HCT116 (cell line): ENCODE measurements around the gene PKN1. TPM values are rescaled to one million over a fixed set of nuclear protein-coding genes. Genes with fewer than 3 reads are reported as not detected.

Experiments
- ATAC-seq: fragments of 200-7000 bp; cut with Tn5 transposase; 2 replicates; pipeline ENCODE4 v1.9.1; 2020; ENCODE audit warnings: mild to moderate bottlenecking, moderate library complexity
- BruUV-seq: library from RNA; stranded (reverse); fragments of 400-500 nt; replicated peaks from 2 replicates; lab custom pipeline; 2021; lab: Mats Ljungman, UMichigan
- CTCF ChIA-PET: fragments of 300-600 bp; sonication (Branson Sonifier 250); formaldehyde crosslinking; loops from one replicate; lab custom pipeline; 2021; ENCODE audit warnings: antibody characterized with exemption; lab: Charles Lee
- POLR2A ChIA-PET: fragments of 300-600, 350-600 bp; sonication (Branson Sonifier 250); formaldehyde crosslinking; loops from one replicate; lab custom pipeline; 2021; ENCODE audit warnings: antibody characterized with exemption; lab: Charles Lee
- RAD21 ChIA-PET, 2 experiments: fragments of 300-600 bp; sonication (Branson Sonifier 250); formaldehyde crosslinking; loops; one replicate each; lab custom pipeline; 2023; ENCODE audit warnings: low total read pairs in 2 of 2; ENCODE audit not compliant: uncharacterized antibody in 2 of 2, unreplicated experiment in 2 of 2, low non-redundant PET in 1 of 2; lab: Charles Lee
- DNase-seq: peaks from one replicate; pipeline ENCODE4 v3.0.0-alpha.2; 2010; ENCODE audit warnings: low read depth, low spot score
- H2AFZ ChIP-seq: fragments of 200-600 bp; shearing (Covaris generic), sonication (generic); 2 replicates; pipeline ENCODE4 v1.6.1; 2017; ENCODE audit warnings: low read depth, mixed run types, mixed read lengths, antibody characterized with exemption, low read length; ENCODE audit not compliant: poor library complexity, severe bottlenecking
- H3K27ac ChIP-seq: 2 replicates; pipeline ENCODE4 v1.5.1; 2012; ENCODE audit warnings: low read depth, low read length
- H3K27me3 ChIP-seq: fragments of 200-600 bp; sonication (generic); 2 replicates; pipeline ENCODE4 v1.6.1; 2016; ENCODE audit warnings: mixed run types, low read length, mixed read lengths; ENCODE audit not compliant: insufficient read depth
- H3K36me3 ChIP-seq, 2 experiments: fragments of 200-500 bp in 1 of 2; fragments of 200-600 bp in 1 of 2; sonication (Bioruptor generic) in 1 of 2; sonication (generic) in 1 of 2; 2 replicates each; pipeline versions ENCODE4 v1.5.1 to v1.6.1; 2014 to 2016; ENCODE audit warnings: low read length in 2 of 2, inconsistent platforms in 1 of 2, mixed read lengths in 1 of 2, mixed run types in 1 of 2; ENCODE audit not compliant: insufficient read depth in 2 of 2, control insufficient read depth in 1 of 2
- H3K4me1 ChIP-seq, 2 experiments: fragments of 200-600 bp in 1 of 2; sonication (generic) in 1 of 2; 2 replicates each; pipeline versions ENCODE4 v1.5.1 to v1.6.1; 2012 to 2017; ENCODE audit warnings: low read length in 2 of 2, inconsistent platforms in 1 of 2, mild to moderate bottlenecking in 1 of 2, mixed read lengths in 1 of 2, mixed run types in 1 of 2, moderate library complexity in 1 of 2; ENCODE audit not compliant: insufficient read depth in 2 of 2, control insufficient read depth in 1 of 2
- H3K4me2 ChIP-seq: fragments of 200-600 bp; sonication (generic); 2 replicates; pipeline ENCODE4 v1.6.1; 2017; ENCODE audit warnings: mixed run types, low read length, mixed read lengths
- H3K4me3 ChIP-seq, 2 experiments: fragments of 200-600 bp in 1 of 2; sonication (generic) in 1 of 2; replicated peaks in 1 of 2; 2 replicates each; pipeline ENCODE4 v1.5.1; 2011 to 2016; ENCODE audit warnings: low read length in 2 of 2, control low read depth in 1 of 2, low read depth in 1 of 2, mild to moderate bottlenecking in 1 of 2, mixed read lengths in 1 of 2, mixed run types in 1 of 2
- H3K79me2 ChIP-seq: fragments of 200-600 bp; sonication (generic); 2 replicates; pipeline ENCODE4 v1.6.1; 2017; ENCODE audit warnings: mild to moderate bottlenecking, mixed run types, low read length, moderate library complexity, mixed read lengths; ENCODE audit not compliant: insufficient read depth
- H3K9ac ChIP-seq: fragments of 200-600 bp; sonication (generic); 2 replicates; pipeline ENCODE4 v1.6.1; 2016; ENCODE audit warnings: low read length, mixed read lengths
- H3K9me2 ChIP-seq: fragments of 200-600 bp; sonication (generic), shearing (Covaris generic); 2 replicates; pipeline ENCODE4 v1.6.1; 2017; ENCODE audit warnings: mixed run types, mild to moderate bottlenecking, moderate library complexity; ENCODE audit not compliant: insufficient read depth
- H3K9me3 ChIP-seq, 2 experiments: fragments of 200-500 bp in 1 of 2; fragments of 200-600 bp in 1 of 2; sonication (Bioruptor generic) in 1 of 2; sonication (generic) in 1 of 2; 2 replicates each; pipeline ENCODE4 v1.6.1; 2014 to 2017; ENCODE audit warnings: low read length in 2 of 2, mixed read lengths in 2 of 2, inconsistent platforms in 1 of 2, low read depth in 1 of 2, mild to moderate bottlenecking in 1 of 2, mixed run types in 1 of 2, moderate library complexity in 1 of 2; ENCODE audit not compliant: control insufficient read depth in 1 of 2, insufficient read depth in 1 of 2
- H4K20me1 ChIP-seq: fragments of 200-600 bp; sonication (generic), shearing (Covaris generic); 2 replicates; pipeline ENCODE4 v1.6.1; 2017; ENCODE audit warnings: mixed run types, mild to moderate bottlenecking, moderate library complexity; ENCODE audit not compliant: insufficient read depth
- ATF3 ChIP-seq: IDR thresholded peaks from 2 replicates; pipeline ENCODE4 v1.6.1; 2012
- CEBPB ChIP-seq: IDR thresholded peaks from 2 replicates; pipeline ENCODE4 v1.6.1; 2012; ENCODE audit warnings: low read depth
- CTCF ChIP-seq, 3 experiments: fragments of 200-600 bp in 1 of 3; sonication (generic) in 1 of 3; IDR thresholded peaks in 2 of 3; conservative IDR thresholded peaks in 1 of 3; 2 replicates each; pipeline ENCODE4 v1.5.1; 2012 to 2017; ENCODE audit warnings: low read depth in 2 of 3, low read length in 2 of 3, antibody characterized with exemption in 1 of 3, borderline replicate concordance in 1 of 3, control low read depth in 1 of 3, mild to moderate bottlenecking in 1 of 3, mixed read lengths in 1 of 3, mixed run types in 1 of 3, moderate library complexity in 1 of 3; ENCODE audit not compliant: insufficient read depth in 1 of 3
- EGR1 ChIP-seq: IDR thresholded peaks from 2 replicates; pipeline ENCODE4 v1.6.1; 2012; ENCODE audit warnings: low read depth
- ELF1 ChIP-seq: IDR thresholded peaks from 2 replicates; pipeline ENCODE4 v1.6.1; 2012; ENCODE audit warnings: low read depth, borderline replicate concordance
- EZH2 ChIP-seq: fragments of 200-600 bp; sonication (generic); IDR thresholded peaks from 2 replicates; pipeline ENCODE4 v1.6.1; 2017; ENCODE audit warnings: antibody characterized with exemption, mixed run types
- EZH2phosphoT487 ChIP-seq: fragments of 200-600 bp; IDR thresholded peaks from 2 replicates; pipeline ENCODE4 v1.6.1; 2018; ENCODE audit warnings: antibody characterized with exemption, borderline replicate concordance
- FOSL1 ChIP-seq: IDR thresholded peaks from 2 replicates; pipeline ENCODE4 v1.6.1; 2012; ENCODE audit warnings: low read depth
- MAX ChIP-seq: IDR thresholded peaks from 2 replicates; pipeline ENCODE4 v1.6.1; 2012
- POLR2A ChIP-seq: IDR thresholded peaks from 2 replicates; pipeline ENCODE4 v1.7.0; 2011; ENCODE audit warnings: borderline replicate concordance; ENCODE audit not compliant: insufficient read depth, insufficient read length; ENCODE audit errors: extremely low read depth
- POLR2AphosphoS5 ChIP-seq: IDR thresholded peaks from 2 replicates; pipeline ENCODE4 v1.6.1; 2011; ENCODE audit warnings: mild to moderate bottlenecking, low read depth, low read length, moderate library complexity
- RAD21 ChIP-seq: IDR thresholded peaks from 2 replicates; pipeline ENCODE4 v1.6.1; 2012; ENCODE audit warnings: low read depth, mild to moderate bottlenecking
- REST ChIP-seq: IDR thresholded peaks from 2 replicates; pipeline ENCODE4 v1.6.1; 2012; ENCODE audit warnings: low read depth
- SIN3A ChIP-seq: IDR thresholded peaks from 2 replicates; pipeline ENCODE4 v1.6.1; 2012; ENCODE audit warnings: low read depth
- SP1 ChIP-seq: IDR thresholded peaks from 2 replicates; pipeline ENCODE4 v1.6.1; 2012; ENCODE audit warnings: low read depth
- TCF7L2 ChIP-seq: IDR thresholded peaks from 2 replicates; pipeline ENCODE4 v1.7.0; 2011; ENCODE audit warnings: borderline replicate concordance, inconsistent platforms; ENCODE audit not compliant: insufficient read depth, insufficient read length; ENCODE audit errors: extremely low read depth
- YY1 ChIP-seq: IDR thresholded peaks from 2 replicates; pipeline ENCODE4 v1.6.1; 2011; ENCODE audit warnings: low read length, low read depth, moderate library complexity, mild to moderate bottlenecking; ENCODE audit not compliant: insufficient replicate concordance; ENCODE audit errors: extremely low read depth
- ZBTB33 ChIP-seq: IDR thresholded peaks from 2 replicates; pipeline ENCODE4 v1.6.1; 2011; ENCODE audit warnings: mild to moderate bottlenecking, low read length, moderate library complexity; ENCODE audit not compliant: insufficient replicate concordance; ENCODE audit errors: extremely low read depth
- ZFX ChIP-seq: fragments of 450-650 bp; IDR thresholded peaks from 2 replicates; pipeline ENCODE4 v1.6.1; 2017
- intact Hi-C: fragments of 100-400 bp; cut with micrococcal nuclease; formaldehyde crosslinking; loops from 2 replicates; pipeline ENCODE4 v1.10.0; 2022
- total RNA-seq: library from RNA; stranded (reverse); gene quantifications from one replicate; pipeline ENCODE4 v1.2.1, GENCODE V29; 2021; ENCODE audit not compliant: unreplicated experiment

PKN1 gene
- total RNA-seq, 1 experiment from 2014 or later: 248 TPM

GRCh38 chr19:14470031-14470876, 37.1 kb downstream of the PKN1 start:
- no peak overlapping the region for H2AFZ ChIP-seq
- no peaks in the 10 kb centered on the region for H3K27me3 ChIP-seq
- H3K9me3 ChIP-seq: no peaks in the 10 kb centered on the region
- H3K36me3 ChIP-seq: peaks cover 0 to 5% of the 10 kb centered on the region in 2 experiments; a peak in 3 of 4 replicates
- POLR2A ChIA-PET: no interaction called here
- RAD21 ChIA-PET: no interaction called here
- no peaks in the 10 kb centered on the region for H3K9me2 ChIP-seq
- H3K27ac ChIP-seq: no peak overlapping the region
- BruUV-seq: TSS peak; percentile 63
- intact Hi-C loops: loop anchor here (5.0 kb wide), 1 partner anchor 333 kb away; the partner anchor contains the start of gene ASF1B
- no peak overlapping the region for H3K9ac ChIP-seq
- H3K4me3 ChIP-seq: no peak overlapping the region
- CTCF ChIA-PET: no interaction called here
- H3K4me1 ChIP-seq: peaks cover 4 to 17% of the 10 kb centered on the region in 2 experiments; a peak in 3 of 4 replicates
- H3K79me2 ChIP-seq: no peaks in the 10 kb centered on the region
- H4K20me1 ChIP-seq: no peaks in the 10 kb centered on the region
- no peak for ATAC-seq
- DNase-seq: no peak
- no peak overlapping the region for H3K4me2 ChIP-seq
- no peak for TF ChIP-seq POLR2A
- TF ChIP-seq ATF3: no peak
- no peak for TF ChIP-seq CEBPB
- no peak for TF ChIP-seq TCF7L2
- TF ChIP-seq SP1: no peak
- no peak for TF ChIP-seq SIN3A
- TF ChIP-seq RAD21: no peak
- no peak for TF ChIP-seq EZH2
- TF ChIP-seq ELF1: no peak
- no peak for TF ChIP-seq MAX
- no peak for TF ChIP-seq ZBTB33
- TF ChIP-seq FOSL1: no peak
- no peak for TF ChIP-seq EZH2phosphoT487
- no peak for TF ChIP-seq EGR1
- no peak for TF ChIP-seq ZFX
- TF ChIP-seq CTCF (IDR thresholded peaks at IDR 0.05 in 2 of 3, conservative IDR thresholded peaks at IDR 0.05 in 1 of 3; ENCODE audit: borderline replicate concordance in 1 of 3, insufficient read depth in 1 of 3, low read depth in 2 of 3, low read length in 2 of 3): no peak
- TF ChIP-seq YY1: no peak
- TF ChIP-seq REST: no peak
- no peak for TF ChIP-seq POLR2AphosphoS5
